Transverse colon (tissue), 4 donors: ENCODE data around the gene PARPBP.

Experiments used
- CTCF ChIP-seq, 5 experiments: fragments of 200-600 bp in 3 of 5; fragments of 450-650 bp in 2 of 5; sonication (generic) in 3 of 5; IDR thresholded peaks; 1 replicate in 2 of 5; 2 replicates in 3 of 5; pipeline ENCODE4 v1.5.1; 2016 to 2017; ENCODE audit warnings: antibody characterized with exemption in 5 of 5, inconsistent platforms in 3 of 5, mild to moderate bottlenecking in 2 of 5, moderate library complexity in 1 of 5
- EP300 ChIP-seq: sonication (generic); formaldehyde crosslinking; IDR thresholded peaks from one replicate; pipeline ENCODE4 v1.6.1; 2017; ENCODE audit warnings: antibody characterized with exemption, low read depth
- POLR2A ChIP-seq: fragments of 450-650 bp; IDR thresholded peaks from one replicate; pipeline ENCODE4 v1.6.1; 2016; ENCODE audit warnings: antibody characterized with exemption, mild to moderate bottlenecking, moderate library complexity
- POLR2AphosphoS5 ChIP-seq, 3 donors: sonication (generic); formaldehyde crosslinking; IDR thresholded peaks; one replicate each; pipeline ENCODE4 v1.6.1; 2016; ENCODE audit warnings: antibody characterized with exemption in 3 of 3

GRCh38 chr12:102167821-102168604 is 48.0 kb downstream of the PARPBP start:
- TF ChIP-seq CTCF (IDR thresholded peaks at IDR 0.05) = no peak
- no peak for TF ChIP-seq POLR2AphosphoS5 (IDR thresholded peaks at IDR 0.05)
- TF ChIP-seq POLR2A = no peak
- no peak for TF ChIP-seq EP300
